Neuron (in vitro differentiated cells): ENCODE measurements around the gene SEMA6C.

Source experiments
- H2AFZ ChIP-seq: one replicate; pipeline ENCODE4 v1.6.1; 2013; ENCODE audit warnings: low read depth, mild to moderate bottlenecking, inconsistent platforms, low read length, moderate library complexity
- H3K27me3 ChIP-seq: one replicate; pipeline ENCODE4 v1.6.1; 2013; ENCODE audit warnings: low read length; ENCODE audit not compliant: insufficient read depth
- H3K36me3 ChIP-seq: one replicate; pipeline ENCODE4 v1.6.1; 2013; ENCODE audit warnings: low read length; ENCODE audit not compliant: insufficient read depth
- H3K4me1 ChIP-seq: one replicate; pipeline ENCODE4 v1.6.1; 2013; ENCODE audit warnings: low read length; ENCODE audit not compliant: insufficient read depth
- H3K4me3 ChIP-seq: 2 replicates; pipeline ENCODE4 v1.5.1; 2013; ENCODE audit warnings: mild to moderate bottlenecking, low read length, moderate library complexity
- H3K9me3 ChIP-seq: one replicate; pipeline ENCODE4 v1.6.1; 2013; ENCODE audit warnings: low read length

The SEMA6C gene

DNA sequence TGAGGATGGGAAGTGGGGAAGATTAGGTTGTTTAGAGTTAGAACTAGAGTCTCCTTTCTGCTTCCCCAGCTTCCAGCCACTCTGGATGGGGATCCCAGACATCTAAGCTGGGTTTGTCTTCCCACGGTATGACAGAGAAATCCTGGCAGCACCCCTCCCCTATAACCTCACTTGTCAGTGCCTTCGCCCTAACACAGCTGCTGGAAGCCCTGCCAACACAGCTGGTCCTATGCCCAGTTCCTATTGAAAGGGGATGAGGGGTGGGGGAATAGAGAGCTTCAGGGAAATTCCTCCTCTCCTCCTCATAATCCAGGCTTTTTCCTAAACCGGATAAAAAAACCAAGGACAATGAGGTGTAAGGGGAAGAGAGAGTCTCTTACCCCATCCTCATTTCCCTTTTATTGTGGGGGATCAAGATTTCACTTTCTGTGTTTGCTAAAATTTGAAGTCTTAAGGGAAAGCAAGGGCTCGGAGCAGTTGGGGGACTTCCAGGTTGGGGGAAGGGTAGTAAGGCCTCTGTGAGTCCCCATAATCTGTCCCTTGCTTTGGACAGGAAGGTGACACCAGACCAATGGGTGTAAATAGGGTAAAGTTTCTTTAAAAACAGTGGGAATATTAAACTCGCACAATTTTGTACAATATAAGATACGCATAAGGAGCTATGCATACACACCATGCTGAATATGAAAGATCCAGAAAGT, 28.8 kb upstream of the SEMA6C start:
- Histone ChIP-seq H3K36me3 (peaks cover 59% of the 10 kb centered on the region), H3K4me1 (no peaks in the 10 kb centered on the region)

DNA sequence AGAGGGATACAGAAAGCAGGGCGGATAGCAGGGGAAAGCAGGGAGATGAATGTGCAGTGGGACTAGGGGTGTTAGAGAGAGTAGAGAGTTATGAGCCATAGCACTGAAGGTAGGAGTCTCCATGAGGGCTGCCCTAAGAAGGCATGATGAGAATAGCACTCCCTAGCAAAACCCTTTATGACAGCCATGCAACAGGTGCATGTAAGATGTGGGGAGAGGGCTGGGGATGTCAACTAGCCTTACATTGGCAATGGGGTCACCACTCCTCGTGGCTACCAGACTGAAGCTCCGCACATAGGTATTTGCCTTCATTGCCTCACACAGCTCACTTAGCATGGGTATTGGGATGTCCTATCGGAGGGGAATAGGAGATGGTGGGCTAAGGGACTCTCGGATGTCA, 24.8 kb upstream of the SEMA6C start:
- Histone ChIP-seq H3K9me3 (no peaks in the 10 kb centered on the region), H3K4me1 (peaks cover 8% of the 10 kb centered on the region), H2AFZ (no peak overlapping the region), H3K4me3 (no peak overlapping the region), H3K36me3 (peaks cover 42% of the 10 kb centered on the region), H3K27me3 (no peaks in the 10 kb centered on the region)

More for the DNA sequence above, 28.8 kb upstream of the SEMA6C start:
- H2AFZ ChIP-seq: no peak overlapping the region
- no peaks in the 10 kb centered on the region for H3K27me3 ChIP-seq
- H3K4me3 ChIP-seq: no peak overlapping the region
- no peaks in the 10 kb centered on the region for H3K9me3 ChIP-seq

DNA sequence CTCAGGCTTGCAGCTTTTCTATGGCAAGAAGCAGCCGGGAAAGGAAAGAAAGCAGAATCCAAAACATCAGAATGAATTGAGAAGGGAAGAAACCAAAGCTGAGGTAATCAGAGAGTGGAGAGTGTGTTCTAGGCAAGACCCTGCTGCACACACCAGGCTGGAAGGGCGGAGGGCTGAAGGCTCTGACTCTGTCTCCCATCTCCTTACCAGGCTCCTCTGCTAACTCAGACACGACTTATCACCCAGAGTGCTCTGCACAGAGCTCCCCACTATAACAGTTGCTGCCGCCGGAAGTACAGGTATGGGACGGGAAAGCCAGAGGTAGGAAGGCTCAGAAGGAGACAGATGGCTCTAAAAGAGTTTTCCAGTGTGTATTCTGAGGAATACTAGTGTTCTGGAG, 20.7 kb upstream of the SEMA6C start:
- no peaks in the 10 kb centered on the region for H3K27me3 ChIP-seq
- H3K36me3 ChIP-seq: peaks cover 21% of the 10 kb centered on the region
- H2AFZ ChIP-seq: no peak overlapping the region
- H3K4me1 ChIP-seq: peaks cover 17% of the 10 kb centered on the region
- H3K4me3 ChIP-seq: peak overlapping the region; percentile 74
- H3K9me3 ChIP-seq: no peaks in the 10 kb centered on the region

DNA sequence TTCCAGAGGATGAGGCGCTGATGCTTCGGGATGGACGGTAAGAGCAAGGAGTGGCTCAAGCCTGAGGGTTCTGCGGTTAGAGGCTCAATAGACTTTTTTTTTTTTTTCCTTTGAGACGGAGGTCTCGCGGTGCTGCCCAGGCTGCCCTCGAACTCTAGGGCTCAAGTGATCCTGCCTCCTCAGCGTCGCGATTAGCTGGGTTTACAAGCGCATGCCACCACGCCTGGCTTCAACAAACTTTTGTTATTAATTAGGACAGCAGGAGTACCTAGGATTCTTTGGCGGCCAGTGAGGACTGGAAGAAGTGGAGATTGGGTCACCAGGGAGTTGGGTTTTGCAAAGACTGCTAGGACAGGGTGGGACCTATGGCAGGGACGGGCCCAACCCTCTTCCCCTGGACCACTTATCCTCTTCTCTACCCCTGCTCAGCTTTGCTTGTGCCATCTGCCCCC, 20.1 kb upstream of the SEMA6C start:
- Histone ChIP-seq H3K4me3 (peak overlapping the region; percentile 74), H3K9me3 (no peaks in the 10 kb centered on the region), H2AFZ (peak overlapping the region; percentile 53), H3K36me3 (peaks cover 27% of the 10 kb centered on the region), H3K27me3 (no peaks in the 10 kb centered on the region), H3K4me1 (peaks cover 17% of the 10 kb centered on the region)

DNA sequence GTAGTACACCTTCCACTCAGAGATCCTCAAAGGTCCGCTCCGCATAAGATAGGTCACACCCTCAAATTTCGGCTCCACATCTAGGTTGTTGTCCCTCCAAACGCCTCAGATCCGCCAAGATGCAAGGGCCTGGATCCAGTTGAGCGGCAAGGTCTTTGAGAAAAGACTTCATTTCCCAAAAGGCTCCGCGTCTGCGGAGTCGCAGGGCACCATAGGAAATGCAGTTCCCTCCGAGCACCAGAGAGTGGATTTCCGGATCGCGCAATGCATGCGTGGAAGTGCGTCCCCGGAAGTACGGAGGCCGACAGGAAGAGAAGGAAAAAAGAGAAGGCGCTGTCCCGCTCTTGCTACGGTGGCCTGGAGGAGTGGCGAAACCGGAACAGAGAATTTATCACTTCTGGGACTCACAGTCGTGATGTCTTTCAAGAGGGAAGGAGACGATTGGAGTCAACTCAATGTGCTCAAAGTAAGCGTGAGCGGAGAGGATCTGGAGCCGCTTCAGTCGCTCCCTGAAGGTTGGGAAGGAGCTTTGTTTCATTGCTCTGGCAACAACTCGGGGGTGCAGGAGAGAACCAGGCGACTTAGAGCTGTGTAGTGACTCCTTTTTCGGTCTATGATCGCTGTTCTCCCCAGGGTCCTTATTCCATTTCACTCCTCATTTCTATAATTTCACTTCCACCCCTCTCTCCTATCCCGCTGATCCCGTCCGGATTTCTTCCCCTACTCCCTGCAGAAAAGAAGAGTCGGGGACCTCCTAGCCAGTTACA, 19.5 kb upstream of the SEMA6C start, which contains the start of the genes LYSMD1 and SCNM1:
TSS of gene LYSMD1 (minus strand) at position 165 of the 767 bp plus-strand sequence. CDS start 644 bp downstream, outside the sequence.
TSS of gene SCNM1 (plus strand) at position 407 of the 767 bp plus-strand sequence. CDS start at position 416, 9 bp downstream.
- peak within 1 kb of the TSS; percentile 74 for H3K4me3 ChIP-seq
- H3K4me1 ChIP-seq: peaks cover 17% of the 10 kb centered on the region
- no peaks in the 10 kb centered on the region for H3K27me3 ChIP-seq
- H2AFZ ChIP-seq: peak within 1 kb of the TSS; percentile 53
- no peaks in the 10 kb centered on the region for H3K9me3 ChIP-seq
- H3K36me3 ChIP-seq: peaks cover 29% of the 10 kb centered on the region

DNA sequence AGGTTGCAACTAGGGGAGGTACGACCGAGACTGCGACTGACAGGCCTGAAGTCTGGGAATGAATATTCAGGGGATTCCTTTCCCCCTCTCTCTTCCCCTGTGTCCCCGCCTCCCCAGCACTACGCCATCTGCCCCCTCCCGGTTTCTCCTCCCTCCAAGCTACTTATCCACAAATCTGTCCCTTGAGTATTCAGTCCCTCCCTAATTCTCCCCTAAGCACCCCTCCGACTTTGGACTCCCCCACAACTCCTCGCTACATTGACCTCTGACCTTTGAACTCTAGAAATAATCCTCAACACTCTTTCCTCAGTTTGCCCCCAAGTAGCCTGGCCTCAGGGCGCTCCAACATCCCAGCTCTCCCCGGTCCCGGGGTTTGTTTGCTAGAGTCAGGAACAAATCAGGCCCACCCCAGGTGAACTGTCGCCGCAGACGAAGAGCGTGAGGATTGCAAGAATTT, 18.9 kb upstream of the SEMA6C start:
- H3K4me3 ChIP-seq: peak overlapping the region; percentile 74

DNA sequence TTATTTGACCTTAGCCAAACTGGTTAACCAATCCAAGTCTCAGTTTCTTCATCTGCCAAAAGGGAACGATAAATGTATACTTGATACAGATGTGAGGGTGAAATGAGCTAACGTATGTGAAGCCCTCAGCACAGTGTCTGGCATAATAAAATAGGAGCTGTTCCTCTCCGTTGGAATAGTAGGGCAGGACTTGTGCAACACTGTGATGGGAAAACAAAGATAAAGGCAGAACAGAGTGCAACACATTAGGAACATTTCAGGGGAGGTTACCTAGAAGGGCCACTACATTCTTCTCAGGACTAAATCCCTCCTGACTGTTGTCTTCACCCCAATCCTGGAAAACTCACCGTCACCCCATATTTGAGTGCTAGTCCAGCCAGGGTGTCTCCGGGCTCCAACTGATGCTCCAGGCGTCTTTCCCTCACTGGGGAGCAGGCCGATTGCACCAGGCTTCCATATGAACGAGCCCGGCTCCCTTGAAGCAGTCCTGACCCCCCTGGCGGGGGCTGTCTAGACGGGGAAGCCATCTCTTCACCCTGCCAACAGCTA, 18.4 kb upstream of the SEMA6C start:
- no peaks in the 10 kb centered on the region for H3K27me3 ChIP-seq
- no peaks in the 10 kb centered on the region for H3K9me3 ChIP-seq
- peaks cover 17% of the 10 kb centered on the region for H3K4me1 ChIP-seq
- H3K36me3 ChIP-seq: peaks cover 33% of the 10 kb centered on the region
- H3K4me3 ChIP-seq: peak overlapping the region; percentile 74
- peak overlapping the region; percentile 53 for H2AFZ ChIP-seq

More for the DNA sequence above, 18.9 kb upstream of the SEMA6C start:
- Histone ChIP-seq H3K4me1 (peaks cover 17% of the 10 kb centered on the region), H3K27me3 (no peaks in the 10 kb centered on the region), H3K36me3 (peaks cover 32% of the 10 kb centered on the region), H3K9me3 (no peaks in the 10 kb centered on the region), H2AFZ (peak overlapping the region; percentile 53)

DNA sequence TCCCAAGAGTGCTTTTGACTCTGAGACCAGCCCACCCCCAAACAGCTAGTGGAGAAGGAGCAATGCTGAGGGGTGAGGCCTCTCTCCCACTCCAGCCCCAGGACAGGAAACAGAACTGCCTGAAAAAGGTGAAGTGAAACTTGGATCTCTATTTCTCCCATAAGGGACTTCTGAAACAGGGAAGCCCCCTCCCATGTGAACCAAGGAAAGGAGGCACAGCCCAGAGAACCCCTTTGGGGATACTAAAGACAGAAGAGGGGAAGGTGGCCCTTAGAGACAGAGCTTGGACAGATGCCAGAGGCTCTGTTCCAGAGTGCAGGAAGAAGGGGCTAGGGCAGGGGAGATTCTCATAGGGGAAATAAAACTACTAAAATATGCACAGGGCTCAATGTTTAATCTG, 12.9 kb upstream of the SEMA6C start:
- Histone ChIP-seq H3K4me1 (peaks cover 3% of the 10 kb centered on the region), H3K36me3 (peaks cover 37% of the 10 kb centered on the region), H3K4me3 (no peak overlapping the region), H2AFZ (no peak overlapping the region), H3K9me3 (no peaks in the 10 kb centered on the region), H3K27me3 (no peaks in the 10 kb centered on the region)

DNA sequence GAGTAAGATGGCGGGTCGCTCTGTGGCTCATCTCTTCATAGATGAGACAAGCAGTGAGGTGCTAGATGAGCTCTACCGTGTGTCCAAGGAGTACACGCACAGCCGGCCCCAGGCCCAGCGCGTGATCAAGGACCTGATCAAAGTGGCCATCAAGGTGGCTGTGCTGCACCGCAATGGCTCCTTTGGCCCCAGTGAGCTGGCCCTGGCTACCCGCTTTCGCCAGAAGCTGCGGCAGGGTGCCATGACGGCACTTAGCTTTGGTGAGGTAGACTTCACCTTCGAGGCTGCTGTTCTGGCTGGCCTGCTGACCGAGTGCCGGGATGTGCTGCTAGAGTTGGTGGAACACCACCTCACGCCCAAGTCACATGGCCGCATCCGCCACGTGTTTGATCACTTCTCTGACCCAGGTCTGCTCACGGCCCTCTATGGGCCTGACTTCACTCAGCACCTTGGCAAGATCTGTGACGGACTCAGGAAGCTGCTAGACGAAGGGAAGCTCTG, 12.4 kb upstream of the SEMA6C start:
- Histone ChIP-seq H2AFZ (no peak overlapping the region), H3K27me3 (no peaks in the 10 kb centered on the region), H3K9me3 (no peaks in the 10 kb centered on the region), H3K4me3 (no peak overlapping the region), H3K4me1 (no peaks in the 10 kb centered on the region), H3K36me3 (peaks cover 37% of the 10 kb centered on the region)

DNA sequence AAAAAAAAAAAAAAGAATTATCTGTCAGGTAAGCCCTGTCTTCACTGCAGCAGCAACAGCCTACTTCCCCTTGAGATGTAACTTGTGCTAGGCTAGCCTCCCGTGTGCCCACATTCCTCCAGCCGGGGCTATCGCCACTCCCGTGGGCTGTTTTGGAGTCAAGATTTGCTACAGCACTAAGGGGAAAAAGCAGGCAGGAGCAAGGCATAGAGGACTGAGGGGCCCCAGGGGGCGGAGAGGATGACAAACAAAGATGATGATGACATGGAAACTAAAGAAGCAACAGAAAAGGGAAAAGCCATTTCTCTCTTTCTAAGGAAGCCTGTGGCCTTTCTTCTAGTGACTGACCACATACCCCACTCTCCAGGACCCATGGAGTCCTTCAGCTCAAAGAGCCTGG, 11.9 kb upstream of the SEMA6C start:
- no peak overlapping the region for H2AFZ ChIP-seq
- no peak overlapping the region for H3K4me3 ChIP-seq
- no peaks in the 10 kb centered on the region for H3K9me3 ChIP-seq
- no peaks in the 10 kb centered on the region for H3K27me3 ChIP-seq
- H3K4me1 ChIP-seq: no peaks in the 10 kb centered on the region
- peaks cover 37% of the 10 kb centered on the region for H3K36me3 ChIP-seq

DNA sequence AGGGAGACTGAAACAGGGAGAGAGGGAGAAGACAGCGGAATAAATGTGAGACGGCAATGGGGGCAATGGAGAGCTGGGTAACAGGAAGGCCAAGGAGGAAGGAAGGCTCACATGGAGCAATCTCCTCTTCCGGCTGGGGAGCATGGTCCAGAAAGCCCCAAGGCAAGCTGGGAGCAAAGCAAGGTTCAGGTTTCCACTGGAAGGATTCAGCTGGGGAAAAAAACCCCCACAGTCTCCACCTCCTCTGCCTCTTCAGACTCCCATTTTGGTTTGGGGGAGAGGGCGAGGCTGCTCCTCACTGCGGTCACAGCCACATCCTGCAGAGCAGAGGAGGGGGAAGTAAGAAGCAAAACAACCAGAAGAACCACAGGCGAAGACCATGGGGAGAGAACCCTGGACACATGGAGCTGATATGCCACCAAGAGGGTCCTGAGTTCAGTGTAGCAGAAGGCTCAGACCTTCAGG, 10.7 kb upstream of the SEMA6C start:
- H2AFZ ChIP-seq: no peak overlapping the region
- no peaks in the 10 kb centered on the region for H3K9me3 ChIP-seq
- H3K4me3 ChIP-seq: no peak overlapping the region
- peaks cover 36% of the 10 kb centered on the region for H3K36me3 ChIP-seq
- H3K4me1 ChIP-seq: no peaks in the 10 kb centered on the region
- H3K27me3 ChIP-seq: no peaks in the 10 kb centered on the region

DNA sequence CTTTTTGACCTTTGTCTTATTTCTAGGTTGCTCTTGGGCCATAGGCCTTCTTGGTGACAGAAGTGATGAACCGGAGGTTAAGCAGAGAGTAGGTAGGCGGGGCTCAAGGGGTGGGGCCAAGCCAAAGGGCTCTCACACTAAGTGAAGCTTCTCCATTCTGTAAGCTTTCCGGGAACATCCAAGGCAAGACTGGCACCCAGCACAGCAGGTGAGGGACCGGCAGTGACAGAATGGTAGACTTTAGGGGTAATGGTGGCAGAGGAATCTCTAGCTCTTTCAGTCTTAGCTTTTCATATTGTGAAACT, 10.0 kb upstream of the SEMA6C start, which contains the start of gene TNFAIP8L2:
TSS of gene TNFAIP8L2 (plus strand) at position 135 of the 305 bp plus-strand sequence. CDS start 2,049 bp downstream, outside the sequence.
- peaks cover 30% of the 10 kb centered on the region for H3K36me3 ChIP-seq
- no peaks in the 10 kb centered on the region for H3K27me3 ChIP-seq

DNA sequence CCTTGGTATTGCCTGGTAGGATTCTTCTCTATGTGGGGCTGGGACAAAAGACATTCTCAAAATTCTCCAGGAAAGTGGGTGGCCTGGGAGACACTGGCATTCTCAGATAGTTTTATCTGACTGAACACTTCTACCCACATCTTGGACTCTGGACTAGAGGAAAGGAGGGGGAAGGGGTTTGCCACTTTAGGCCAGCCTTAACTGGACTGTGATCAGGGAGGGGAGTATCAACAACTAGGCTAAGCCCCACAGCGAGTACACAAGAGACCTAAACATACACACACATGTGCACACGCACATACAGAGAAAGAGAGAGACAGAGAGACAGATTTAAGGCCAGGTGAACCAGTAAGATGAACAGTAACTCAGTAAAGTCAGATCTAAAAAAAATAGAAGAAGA, 1.2 kb upstream of the SEMA6C start:
- no peaks in the 10 kb centered on the region for H3K27me3 ChIP-seq
- H3K4me3 ChIP-seq: peak overlapping the region; percentile 77

More for the DNA sequence above, 10.0 kb upstream of the SEMA6C start, which contains the start of gene TNFAIP8L2:
- Histone ChIP-seq H3K4me1 (no peaks in the 10 kb centered on the region), H3K9me3 (no peaks in the 10 kb centered on the region), H3K4me3 (no peak within 1 kb of the TSS), H2AFZ (no peak within 1 kb of the TSS)

More for the DNA sequence above, 1.2 kb upstream of the SEMA6C start:
- no peaks in the 10 kb centered on the region for H3K9me3 ChIP-seq
- H3K4me1 ChIP-seq: peaks cover 36% of the 10 kb centered on the region
- no peaks in the 10 kb centered on the region for H3K36me3 ChIP-seq
- peak overlapping the region; percentile 20 for H2AFZ ChIP-seq
